HG03457 (cell line): ENCODE data around the gene KIF24.
"Not testable (repeated sequence)": the region's sequence is repeated elsewhere in the genome, so short reads cannot be mapped to it uniquely, and the experiment has no call there.

Experiments used
- ATAC-seq: cut with Tn5 transposase; IDR thresholded peaks from one replicate; pipeline ENCODE4 v1.9.1; 2021; ENCODE audit warnings: moderate number of reproducible peaks; ENCODE audit not compliant: unreplicated experiment

KIF24 gene

GRCh38 chr9:34328500-34328986 is 525 bp downstream of the KIF24 start:
- no peak for ATAC-seq

- ATAC-seq: no peak
Measured at GRCh38 chr9:34326690-34327089, 2.4 kb downstream of the KIF24 start.

- ATAC-seq: no peak
Measured at GRCh38 chr9:34322899-34323591, 6.0 kb downstream of the KIF24 start.

DNA sequence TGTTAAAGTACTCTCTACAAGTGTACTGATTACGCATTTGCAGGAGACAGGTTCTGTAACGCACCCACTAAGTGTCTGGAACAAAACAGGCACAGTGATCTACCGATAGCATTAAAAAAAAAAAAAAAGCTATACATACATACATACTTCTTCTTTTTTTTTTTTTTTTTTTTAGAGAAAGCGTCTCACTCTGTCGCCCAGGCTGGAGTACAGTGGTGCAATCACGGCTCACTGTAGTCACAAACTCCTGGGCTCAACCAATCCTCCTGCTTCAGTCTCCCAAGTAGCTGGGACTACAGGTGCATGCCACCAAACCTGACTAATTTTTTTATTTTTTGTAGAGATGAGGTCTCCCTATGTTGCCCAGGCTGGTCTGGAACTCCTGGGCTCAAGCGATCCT is 7.6 kb downstream of the KIF24 start:
- no peak for ATAC-seq

- ATAC-seq: no peak
Measured at GRCh38 chr9:34318163-34318790, 10.8 kb downstream of the KIF24 start.

- no peak for ATAC-seq
Measured at GRCh38 chr9:34317436-34317835, 11.6 kb downstream of the KIF24 start.

GRCh38 chr9:34311499-34312185 is 17.4 kb downstream of the KIF24 start:
- ATAC-seq: no peak

DNA sequence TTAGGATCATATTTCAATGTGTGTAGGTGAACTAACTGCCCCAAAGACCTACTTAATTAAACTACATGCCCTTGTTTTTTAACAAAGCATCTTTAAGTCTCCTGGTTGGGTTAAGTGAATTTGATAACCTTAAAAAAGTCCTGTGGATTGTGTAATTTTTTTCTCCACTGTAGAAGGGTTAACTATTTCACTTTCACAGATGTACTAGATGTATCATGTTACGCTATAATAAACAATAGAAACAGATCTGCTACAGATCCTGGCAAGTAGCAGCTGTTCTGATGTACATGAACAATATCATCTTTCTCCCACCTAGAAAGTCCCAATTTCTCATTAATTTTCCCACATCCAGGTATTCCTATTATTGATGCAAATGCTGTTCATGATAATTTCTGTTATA is 18.9 kb downstream of the KIF24 start:
- ATAC-seq: no peak

- ATAC-seq: not testable (repeated sequence)
Measured at GRCh38 chr9:34308316-34308715, 20.8 kb downstream of the KIF24 start.

GRCh38 chr9:34301064-34301463 is 28.0 kb downstream of the KIF24 start:
- not testable (repeated sequence) for ATAC-seq

DNA sequence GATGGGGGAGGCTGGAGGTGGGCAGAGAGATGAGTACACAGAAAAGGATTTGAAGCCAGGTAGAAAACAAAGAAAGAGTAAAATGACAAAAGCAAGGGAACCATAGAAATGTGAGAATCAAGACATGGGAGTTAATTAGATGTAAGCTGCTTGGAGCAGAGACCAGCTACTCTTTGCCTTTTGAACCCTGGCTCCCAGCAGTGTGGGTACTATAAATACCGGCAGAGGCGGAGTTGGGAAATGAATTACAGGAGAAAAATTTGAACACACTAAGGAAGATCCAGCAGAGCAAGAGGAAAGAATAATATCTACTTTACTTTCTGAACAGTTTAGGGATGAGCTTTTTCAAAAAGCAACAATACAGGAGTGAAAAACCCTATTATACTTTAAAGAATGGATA is 36.5 kb downstream of the KIF24 start:
- ATAC-seq: no peak

- no peak for ATAC-seq
Measured at GRCh38 chr9:34291423-34291822, 37.6 kb downstream of the KIF24 start.

- no peak for ATAC-seq
Measured at GRCh38 chr9:34291023-34291422, 38.0 kb downstream of the KIF24 start.

- ATAC-seq: no peak
Measured at GRCh38 chr9:34289159-34289558, 39.9 kb downstream of the KIF24 start.

DNA sequence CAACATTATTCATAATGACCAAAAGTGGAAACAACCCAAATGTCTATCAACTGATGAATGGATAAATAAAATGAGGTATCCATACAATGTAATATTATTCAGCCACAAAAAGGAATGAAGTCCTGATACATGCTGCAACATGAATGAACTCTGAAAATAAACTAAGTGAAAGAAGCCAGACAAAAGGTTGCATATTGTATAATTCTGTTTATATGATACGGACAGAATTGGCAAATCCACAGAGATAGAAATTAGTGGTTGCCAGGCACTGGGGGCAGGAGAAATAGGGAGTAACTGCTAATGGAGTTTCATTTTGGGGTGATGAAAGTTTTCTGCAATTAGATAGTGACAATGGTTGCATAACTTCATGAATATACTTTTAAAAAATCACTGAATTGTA is 47.0 kb downstream of the KIF24 start:
- no peak for ATAC-seq

GRCh38 chr9:34279411-34279810 is 49.7 kb downstream of the KIF24 start:
- no peak for ATAC-seq
